ENCODE measurements around the gene MAPKAP1.

Gene MAPKAP1

DNA sequence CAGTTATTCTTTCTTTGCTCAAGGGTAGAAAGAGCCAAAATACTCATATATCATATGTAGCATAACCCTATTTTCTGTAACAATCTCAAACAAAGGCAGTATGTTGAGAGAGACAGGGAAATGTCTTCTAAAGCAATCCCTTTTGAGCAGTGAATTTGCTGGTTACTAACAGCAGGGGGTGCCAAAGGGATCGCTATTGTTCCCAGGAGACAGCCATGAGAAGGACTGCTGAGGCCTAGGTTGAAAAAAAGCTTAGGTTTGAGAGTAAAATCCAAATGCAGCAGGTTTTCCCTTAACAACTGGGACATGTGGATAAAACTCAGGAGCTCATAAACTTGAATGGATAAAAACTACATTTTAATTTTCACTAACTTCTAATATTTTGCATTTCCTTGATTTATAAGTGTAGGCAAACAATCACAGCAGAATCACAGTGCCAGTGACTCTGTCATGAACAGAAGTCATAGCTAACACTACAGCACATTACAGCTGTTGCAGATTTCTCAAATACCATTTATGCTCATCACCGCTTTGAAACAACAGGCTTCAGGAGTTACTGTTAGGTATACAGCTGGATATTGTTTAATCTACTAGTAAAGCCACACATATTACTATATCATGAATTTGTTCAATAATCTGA, 148.4 kb downstream of the MAPKAP1 start:
- peak; percentile 70 for DNase-seq

DNA sequence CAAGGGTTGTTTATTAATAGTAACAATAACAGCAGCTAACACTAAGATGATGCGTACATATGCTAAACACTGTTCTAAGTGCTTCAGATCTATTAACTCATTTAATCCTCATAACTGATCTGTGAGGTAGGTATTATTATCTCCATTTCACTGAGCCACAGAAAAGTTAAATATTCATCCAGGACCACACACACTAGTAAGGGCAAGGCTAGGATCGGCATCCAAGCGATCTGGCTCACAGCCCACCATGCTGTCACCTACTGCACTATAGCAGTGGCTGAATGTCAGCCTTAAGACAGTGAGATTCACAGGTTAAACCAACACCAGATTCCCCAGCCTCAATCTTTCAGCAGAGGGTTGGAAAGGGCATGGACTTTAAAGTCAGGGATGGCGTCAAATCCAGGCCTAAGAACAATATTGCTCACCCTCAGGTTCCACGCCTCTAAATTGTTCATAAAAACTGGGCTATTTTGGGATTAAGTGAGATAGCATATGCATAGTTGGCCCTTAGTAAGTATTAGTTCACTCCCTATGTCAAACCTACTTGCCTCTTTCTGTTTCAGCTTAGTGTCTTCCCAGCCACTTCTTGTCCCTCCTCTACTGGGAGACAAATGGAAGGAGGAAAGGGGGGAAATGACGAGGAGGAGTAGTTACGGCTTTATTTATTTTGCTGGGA, 150.8 kb downstream of the MAPKAP1 start:
- DNase-seq = no peak

DNA sequence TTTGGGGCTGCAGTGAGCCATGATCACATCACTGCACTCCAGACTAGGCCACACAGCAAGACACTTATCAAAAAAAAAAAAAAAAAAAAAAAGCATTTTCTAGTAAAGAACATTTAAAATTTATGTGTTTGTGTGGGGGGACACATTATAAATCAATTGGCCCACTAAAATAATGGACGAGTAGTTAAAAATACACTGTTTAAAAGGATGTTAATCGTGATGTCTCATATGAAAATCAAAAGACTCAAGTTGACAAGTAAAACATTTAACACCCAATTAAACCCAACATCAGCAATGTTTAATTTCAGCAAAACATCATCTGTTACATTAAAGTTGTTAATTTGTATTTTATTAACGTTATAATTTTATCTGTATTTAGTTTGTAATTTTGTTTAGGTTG, 152.3 kb downstream of the MAPKAP1 start:
- DNase-seq = no peak

DNA sequence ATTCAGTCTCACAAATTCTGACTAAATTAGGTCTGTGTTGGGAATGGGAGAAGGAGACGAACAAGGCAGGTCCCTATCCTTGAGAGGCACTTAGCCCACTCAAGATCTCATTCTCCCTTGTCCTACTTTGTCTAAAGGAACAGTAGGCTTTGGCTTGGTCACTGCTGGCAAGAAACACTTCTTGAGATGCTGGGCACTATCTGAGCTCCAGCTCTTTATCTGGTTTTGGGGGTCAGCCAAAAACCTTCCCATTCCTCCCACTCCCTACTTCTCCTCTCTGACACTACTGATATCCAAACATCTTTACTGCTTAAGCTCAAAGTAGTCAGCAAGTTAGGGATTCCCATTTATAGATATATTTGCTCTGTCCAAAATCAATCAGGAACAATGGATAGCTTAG, 155.2 kb downstream of the MAPKAP1 start:
- no peak for DNase-seq

DNA sequence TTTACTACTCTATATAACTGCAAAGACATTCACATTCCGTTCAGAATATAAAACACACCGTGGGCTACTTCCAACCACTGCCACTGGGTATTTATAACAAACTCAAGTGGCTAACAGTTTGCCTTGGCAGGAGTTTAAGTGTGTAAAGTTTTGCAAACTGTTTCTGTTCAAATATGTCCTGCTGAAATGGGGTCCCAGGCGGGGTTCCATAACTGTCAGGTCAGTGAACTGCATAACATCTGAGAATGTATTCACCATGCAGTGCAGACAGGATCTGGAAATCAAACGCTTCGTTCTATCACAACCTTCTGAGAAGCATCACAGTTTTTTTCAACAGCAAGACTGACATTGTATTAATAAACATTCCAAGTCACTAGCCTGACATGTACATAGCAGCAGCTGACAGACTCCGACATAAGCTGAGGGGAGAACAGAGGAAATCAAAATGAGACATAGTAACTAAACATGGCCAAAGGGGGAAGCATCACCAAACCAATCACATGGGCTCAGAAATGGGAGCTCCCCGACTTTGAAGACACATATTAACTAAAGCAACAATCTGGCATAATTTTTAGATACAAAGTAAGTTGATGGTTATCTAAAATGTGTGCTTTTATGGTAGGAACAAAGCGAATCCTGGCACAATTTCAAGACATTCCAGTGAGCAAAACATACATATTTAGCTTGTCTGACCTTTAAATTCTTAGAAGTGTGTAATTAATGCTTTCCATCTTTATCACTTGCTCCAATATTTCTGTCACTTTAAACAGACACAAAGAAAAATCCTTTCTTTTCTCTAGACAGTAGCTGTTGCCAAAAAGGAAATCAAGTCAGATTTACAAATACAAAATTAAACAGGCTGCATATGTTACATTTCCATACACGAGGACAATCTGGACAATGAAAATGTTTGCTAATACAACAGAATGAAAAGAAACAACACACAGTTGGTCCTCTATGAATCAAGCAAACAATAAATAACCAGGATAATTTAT, 156.8 kb downstream of the MAPKAP1 start:
- DNase-seq = no peak

DNA sequence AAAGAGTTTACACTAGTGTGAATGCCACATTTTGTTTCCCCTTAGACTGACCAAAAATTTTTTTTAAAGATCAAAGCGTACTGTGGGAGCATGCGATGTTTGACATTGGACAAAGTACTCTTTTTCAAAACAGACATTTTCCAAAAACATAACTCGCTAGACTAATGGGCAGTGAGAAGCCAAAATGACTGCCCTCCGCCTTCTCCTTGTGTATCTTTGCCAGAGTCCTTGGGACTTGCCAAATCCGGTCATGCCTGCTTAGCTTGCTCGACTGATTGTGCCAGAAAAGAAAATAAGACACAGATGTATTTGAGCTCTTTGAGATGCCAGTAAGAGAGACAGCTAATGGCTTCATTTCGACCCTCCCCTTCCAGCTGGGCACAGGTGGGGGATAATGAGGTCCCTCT, 157.5 kb downstream of the MAPKAP1 start:
- DNase-seq = no peak

DNA sequence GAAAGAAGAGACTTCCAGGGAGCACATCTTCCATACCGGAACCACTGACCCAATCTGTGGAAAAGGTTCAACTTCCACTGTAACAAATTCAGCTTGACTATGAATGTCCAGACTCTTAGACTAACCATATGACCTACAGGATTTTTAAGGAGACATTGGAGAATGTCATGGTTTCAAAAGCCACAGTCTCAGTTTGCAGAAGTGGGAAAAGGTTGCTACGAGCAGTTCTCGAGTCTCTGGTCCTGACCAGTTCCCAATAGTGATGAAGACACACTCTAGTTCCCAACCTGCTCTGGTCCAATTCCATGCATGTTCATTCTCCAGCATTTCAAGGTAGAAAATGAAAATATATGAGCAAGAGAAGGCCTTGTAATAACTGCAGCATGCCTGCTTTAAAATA, 158.0 kb downstream of the MAPKAP1 start:
- DNase-seq = no peak

DNA sequence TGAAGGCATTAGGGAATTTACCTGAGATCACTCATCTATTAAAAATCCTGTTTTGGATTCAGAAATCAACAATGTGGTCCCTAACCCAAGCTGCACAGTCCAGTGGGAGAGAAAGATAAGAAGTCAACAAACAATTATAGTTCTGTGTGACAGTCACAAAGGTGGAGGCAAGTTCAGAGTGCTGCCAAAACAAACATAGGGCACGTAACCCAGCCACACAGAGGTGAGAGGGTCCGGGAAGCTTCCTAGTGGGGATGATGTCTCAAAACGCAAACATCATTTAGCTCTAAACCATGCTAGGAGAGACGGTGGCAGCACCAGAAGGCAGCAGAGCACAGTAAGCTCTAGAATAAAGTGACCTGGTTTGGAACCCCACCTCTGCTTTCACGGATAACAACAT, 158.9 kb downstream of the MAPKAP1 start:
- peak; percentile 18 for DNase-seq

DNA sequence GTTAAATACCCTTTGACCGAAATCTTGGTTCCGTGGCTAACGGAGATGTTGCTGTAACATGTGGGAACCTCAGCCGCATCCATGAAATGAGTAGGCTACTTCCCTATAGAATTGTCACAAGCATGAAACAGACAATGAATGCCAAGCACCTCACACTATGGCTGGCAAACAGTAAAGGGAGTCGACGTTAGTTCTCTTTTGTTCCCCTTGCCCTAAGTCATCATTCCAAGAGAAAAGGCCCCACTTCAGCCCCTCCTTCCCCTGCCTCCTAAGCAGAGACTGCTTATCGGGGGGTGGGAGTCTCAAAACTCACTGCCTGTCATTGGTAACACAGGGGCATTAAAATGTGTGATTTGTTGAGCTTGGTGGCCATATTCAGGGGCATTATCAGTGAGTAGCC, 159.6 kb downstream of the MAPKAP1 start:
- DNase-seq = no peak

DNA sequence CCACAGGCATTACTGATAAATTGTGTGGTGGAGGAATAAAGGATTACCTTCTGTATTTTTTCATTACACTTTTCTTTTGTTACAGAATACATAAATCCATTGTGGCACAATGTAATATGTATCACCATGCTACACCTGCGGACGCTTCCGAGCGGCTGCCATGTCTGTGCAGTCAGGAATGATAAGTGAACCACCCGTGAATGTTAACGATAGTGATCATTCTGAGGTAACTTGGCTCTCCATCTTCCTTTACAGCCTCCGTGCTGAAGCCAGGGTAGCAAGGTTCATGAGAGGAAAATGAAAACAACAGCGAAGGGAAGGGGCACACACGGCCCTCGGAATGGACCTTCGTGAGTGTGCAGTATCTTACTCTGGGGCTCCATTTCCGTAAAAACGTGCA, 161.2 kb downstream of the MAPKAP1 start:
- no peak for DNase-seq

DNA sequence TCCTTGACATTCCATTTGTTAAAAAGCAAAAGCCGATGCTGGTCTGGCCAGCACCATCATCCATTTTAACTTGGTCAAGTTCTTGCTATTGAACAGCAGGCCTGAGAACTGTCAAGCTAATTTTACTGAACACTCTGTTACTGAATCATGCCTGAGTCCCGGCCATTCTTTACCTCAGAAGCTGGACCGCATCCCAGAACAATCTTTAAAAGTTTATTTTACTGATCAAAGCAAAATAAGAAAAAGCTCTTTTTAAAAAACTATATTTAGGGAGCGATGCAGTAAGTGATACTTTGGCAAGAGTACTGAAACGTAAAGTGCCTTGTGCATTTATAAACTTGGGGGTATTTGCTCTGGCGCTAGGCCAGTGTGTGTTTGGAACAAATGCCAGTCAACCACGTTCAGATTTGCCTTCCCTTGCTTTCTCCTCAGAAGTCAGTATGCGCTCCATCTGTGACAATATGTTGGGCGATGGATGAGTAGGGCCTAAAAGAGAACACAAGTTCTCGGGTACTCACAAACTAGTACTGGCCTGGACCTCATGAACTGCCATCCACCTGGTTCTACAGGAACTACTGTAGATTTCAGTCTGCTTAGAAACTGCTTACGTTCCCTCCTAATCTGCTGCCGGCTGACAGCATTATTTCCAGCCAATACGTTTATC, 161.9 kb downstream of the MAPKAP1 start:
- no peak for DNase-seq

DNA sequence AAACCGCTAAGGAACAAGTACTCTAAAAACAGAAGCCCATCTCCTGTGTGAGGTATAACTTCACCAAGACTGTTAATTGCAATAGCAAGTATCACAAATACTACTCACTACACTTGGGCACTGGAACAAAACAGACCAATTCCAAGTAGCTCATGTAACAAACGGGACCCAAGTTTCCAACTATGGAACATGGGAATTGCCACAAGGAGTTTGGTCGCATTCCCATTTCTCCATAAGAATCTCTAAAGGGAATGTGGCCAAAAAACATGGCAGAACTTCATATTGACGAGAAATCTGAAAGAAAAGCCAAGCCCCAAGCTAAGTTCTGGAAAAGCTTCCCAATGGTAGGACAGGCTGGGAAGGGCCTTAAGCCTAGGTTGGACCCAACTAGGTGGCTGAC, 162.5 kb downstream of the MAPKAP1 start:
- no peak for DNase-seq

DNA sequence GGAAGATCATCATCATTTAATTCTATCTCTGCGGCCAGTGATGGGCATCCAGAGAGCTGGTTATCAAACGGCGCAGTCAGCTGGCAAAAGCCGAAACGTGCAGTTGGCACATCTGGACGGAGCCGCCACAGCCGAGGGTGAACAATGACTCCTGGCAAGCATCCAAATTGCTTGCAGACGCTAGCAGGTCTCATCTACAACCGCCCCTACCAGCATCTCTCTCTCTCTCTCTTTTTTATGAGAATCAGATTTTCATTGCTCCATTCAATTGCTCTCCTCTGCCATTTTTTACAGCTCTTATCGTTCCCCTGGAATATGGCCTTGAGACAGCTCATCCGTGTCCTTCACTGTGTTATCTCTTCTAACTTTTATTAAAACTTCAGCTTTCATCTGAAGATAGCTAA, 165.2 kb downstream of the MAPKAP1 start:
- DNase-seq = peak; percentile 89

DNA sequence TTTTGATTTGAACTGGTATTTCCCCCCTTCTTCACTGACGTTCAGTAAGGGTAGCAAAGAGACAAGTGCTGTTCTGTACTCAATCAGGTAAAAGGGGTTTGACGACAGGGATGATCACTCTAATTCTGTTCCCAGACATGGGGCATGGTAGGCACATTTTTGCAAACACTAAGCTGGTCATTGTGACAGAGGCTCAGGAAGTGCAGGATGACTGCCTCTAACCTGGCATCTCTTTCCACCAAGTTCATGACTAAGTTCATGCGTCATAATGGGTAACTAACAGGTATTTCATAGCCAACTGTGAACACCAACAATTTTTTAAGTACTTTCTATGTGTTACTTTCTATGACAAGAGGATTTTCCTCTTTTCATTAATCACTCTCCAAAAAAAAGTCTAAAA, 166.5 kb downstream of the MAPKAP1 start:
- no peak for DNase-seq

DNA sequence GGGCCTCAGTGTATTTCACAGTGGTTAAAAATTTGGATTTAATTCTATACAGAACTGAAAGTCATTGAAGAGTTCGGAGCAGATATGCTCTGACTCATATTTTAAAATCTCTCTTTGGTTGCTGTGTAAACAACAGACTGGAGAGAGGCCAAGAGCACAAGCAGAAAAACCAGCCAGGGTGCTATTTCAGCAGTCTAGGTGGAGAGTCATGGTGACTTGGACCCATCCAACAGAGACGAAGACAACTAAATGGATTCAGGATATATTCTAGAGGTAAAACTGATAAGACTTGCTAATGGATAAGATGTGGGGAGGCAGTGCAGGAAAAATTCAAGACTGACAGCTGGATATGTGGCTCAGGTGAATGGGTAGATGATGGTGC, 168.9 kb downstream of the MAPKAP1 start:
- DNase-seq = peak; percentile 89

DNA sequence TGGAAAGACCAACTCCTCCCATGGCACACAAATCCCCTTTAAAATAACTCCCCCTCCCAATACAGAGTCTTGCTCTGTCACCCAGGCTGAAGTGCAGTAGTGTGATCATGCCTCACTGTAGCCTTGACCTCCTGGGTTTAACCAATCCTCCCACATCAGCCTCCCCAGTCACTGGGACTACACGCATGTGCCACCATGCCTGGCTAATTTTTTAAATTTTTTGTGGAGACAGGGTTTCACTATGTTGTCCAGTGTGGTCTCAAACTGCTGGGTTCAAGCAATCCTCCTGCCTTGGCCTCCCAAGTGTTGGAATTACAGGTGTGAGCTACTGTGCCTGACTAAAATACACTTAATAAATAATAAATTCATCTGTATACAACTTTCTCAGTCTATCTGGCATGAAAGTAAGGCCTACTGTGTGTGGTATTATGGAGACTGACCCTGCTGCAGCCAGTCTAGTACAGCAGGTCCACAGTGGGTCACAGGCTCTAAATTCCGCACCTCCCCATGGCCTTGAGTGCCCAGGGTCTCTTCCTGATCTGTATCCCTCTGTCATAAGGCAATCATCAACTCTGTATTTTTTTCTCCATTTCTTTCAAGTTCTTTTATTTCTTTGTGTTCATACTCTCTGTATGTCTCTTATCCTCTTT, 169.4 kb downstream of the MAPKAP1 start:
- DNase-seq = no peak

DNA sequence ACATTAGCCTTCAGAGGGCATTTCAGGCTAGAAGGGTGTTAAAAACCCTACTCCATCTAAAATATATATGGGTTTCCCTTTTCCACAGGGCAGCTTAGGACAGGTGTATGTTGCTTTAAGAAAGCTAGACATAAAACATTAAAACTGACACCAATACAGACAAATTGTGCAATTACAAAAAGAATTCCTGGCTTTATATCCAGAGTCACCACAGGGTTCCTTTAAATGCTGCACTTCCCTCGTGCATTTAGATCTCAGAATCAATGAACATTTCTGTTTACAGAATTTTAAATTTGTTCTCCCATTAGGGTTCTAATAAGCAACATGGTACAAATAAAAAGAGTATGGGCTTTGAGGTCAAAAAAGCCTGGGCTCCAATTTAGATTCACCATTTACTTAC, 170.2 kb downstream of the MAPKAP1 start:
- no peak for DNase-seq

DNA sequence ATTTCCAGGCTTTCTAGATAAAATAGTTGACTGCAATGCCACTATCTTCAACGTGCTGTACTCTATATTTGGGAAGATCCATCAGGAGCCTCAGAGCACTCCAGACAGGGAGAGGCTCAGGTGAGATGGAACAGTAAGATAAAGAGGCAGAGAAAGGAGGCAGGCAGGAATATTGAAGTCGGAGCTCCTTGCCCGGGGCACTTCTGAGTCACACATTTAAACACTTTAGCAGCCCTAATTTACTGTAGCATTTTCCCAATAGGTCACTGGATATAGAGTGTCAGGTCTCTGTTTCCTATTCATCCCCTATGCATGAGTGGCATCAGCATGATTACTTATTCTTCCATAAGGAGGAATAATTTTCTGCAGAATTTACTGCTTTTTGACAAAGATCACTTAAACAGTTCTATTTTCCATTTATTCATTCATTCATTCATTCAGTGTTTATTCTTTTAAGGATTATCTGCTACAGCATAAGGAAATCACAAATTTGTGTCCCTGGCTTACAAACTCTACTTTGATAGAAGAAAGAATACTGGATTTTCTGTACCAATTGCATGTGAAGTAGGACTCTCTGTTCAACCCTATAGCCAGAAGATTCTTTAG, 170.7 kb downstream of the MAPKAP1 start:
- DNase-seq = no peak

DNA sequence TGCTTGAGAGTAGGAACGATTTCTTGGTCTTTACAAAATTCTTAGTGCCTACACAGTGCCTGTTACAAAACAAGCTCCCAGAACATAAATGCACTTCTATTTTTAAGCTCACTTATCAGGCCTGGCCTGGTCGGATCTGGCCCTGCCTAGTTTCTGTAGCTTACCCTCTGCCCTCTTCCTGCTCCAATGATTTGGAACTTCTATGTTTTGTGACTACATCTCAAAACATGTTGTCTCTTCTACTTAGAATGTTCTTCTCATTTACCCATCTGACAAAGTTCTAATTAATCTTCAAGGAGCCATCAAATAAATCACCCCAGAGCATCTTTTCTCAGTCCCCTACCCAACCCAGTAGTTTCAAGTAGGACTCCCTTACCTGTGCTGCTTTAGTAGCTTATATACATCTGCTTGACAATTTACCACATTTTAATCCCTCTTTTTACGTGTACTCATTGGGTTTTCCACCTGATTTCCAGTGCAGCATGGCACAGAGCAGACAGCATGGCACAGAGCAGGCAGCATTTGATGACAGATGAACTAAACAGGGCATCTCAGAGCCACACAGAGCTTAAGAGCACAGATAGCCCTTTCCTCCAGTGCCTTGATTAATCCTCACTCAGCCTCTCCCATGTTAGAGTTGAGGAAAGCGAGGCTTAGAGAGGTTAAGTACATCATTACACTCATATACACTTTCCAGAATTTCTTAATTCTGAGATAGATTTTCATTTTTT, 171.9 kb downstream of the MAPKAP1 start:
- no peak for DNase-seq

DNA sequence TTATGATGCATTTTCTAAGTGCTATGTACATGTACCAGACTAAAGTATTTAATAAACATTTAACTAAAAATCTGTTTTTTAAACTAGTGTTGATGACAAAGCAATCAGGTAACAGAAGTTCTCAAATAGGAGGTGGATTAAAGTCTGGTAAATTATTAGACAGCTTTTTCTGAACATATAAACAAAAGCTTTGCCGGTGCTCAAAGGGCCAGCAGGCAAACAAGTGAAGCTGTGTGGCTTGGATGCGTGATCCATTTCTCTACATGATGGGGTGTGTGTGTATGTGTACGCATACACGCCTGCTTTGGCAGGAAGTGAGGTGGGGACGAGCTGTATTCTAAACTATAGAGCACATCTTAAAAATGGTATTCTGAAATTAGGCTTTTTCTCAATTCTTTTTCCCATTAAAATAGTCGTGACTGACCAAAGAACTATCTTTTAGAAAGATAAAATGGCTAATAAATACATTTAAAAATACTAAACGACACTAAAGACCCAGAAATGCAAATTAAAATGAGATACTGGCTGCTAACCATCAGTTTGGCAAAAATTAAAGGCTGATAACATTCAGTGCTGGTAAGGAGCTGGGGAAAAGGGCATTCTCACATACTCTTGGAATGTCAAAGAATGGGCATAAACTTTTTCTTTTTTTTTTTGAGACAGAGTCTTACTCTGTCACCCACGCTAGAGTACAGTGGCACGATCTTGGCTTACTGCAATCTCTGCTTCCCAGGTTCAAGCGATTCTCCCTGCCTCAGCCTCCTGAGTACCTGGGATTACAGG, 174.0 kb downstream of the MAPKAP1 start:
- DNase-seq = no peak

DNA sequence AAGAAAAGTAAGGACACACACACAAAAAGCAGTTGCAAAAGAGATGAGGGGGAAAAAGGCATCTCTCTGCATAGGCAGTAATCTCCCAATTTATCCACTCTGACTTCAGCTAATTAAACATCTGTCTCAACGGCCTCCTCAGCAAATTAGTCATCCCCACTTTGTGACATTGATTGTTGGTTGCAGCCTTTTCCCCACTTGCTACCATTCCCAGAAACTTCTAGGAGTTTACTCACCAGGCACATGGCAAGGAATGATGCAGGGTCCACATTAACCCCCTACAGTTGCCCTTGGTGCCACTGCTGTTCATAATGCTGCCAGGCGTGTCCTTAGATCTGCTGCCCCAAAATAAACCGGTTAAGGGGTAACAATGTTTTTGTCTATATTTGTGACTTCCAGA, 174.6 kb downstream of the MAPKAP1 start:
- DNase-seq = no peak
